ENCODE data around the gene MRPL1.

Gene MRPL1

DNA sequence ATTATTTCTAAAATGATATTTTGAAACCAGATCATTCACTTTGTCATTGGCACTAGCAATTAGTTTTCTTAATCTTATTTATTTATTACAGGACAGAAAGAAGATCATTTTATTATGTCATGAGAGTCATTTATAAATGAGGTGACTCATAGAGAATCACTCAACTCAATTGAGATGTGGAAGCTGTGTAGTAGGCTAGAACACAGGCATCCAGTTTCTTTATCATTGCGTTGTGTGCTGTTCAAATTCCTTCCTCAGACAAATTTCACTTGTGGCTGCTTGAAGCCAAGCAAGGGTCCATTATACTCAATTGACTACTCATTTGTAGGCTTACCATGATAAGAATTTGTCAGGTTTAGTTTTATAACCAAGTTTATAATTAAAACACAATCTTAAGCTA is 87.6 kb downstream of the MRPL1 start:
- in situ Hi-C loops (cut with HindIII; ENCODE audit: low sequenced_read_pairs), result no loop called here

DNA sequence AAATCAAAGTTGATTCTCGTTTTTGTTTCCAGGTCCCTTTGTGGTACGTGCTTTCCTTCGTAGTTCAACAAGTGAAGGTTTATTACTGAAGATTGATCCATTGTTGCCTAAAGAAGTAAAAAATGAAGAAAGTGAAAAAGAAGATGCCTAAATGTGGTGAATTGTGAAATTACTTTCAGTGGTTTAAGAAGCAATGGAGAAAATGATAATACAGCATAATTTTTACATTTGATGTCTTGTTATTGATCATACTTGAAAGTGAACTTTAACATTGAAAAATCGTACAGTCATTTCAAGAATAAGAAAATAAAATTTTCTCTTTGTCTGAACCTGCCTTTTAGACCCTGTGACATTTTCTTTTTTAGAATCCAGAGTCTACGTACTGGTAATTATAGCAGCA is 89.8 kb downstream of the MRPL1 start:
- in situ Hi-C loops (cut with HindIII; ENCODE audit: low sequenced_read_pairs), result no loop called here
- no peak overlapping the region for H3K4me3 ChIP-seq (ENCODE audit: low read depth, low read length)
- TF ChIP-seq, protein P1, sequence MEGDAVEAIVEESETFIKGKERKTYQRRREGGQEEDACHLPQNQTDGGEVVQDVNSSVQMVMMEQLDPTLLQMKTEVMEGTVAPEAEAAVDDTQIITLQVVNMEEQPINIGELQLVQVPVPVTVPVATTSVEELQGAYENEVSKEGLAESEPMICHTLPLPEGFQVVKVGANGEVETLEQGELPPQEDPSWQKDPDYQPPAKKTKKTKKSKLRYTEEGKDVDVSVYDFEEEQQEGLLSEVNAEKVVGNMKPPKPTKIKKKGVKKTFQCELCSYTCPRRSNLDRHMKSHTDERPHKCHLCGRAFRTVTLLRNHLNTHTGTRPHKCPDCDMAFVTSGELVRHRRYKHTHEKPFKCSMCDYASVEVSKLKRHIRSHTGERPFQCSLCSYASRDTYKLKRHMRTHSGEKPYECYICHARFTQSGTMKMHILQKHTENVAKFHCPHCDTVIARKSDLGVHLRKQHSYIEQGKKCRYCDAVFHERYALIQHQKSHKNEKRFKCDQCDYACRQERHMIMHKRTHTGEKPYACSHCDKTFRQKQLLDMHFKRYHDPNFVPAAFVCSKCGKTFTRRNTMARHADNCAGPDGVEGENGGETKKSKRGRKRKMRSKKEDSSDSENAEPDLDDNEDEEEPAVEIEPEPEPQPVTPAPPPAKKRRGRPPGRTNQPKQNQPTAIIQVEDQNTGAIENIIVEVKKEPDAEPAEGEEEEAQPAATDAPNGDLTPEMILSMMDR (IDR thresholded peaks at IDR 0.05; ENCODE audit: low read depth, low read length), result no peak
- no peak for DNase-seq (ENCODE audit: low read depth, low spot score)

More for the DNA sequence above, 87.6 kb downstream of the MRPL1 start:
- DNase-seq (ENCODE audit: low read depth, low spot score), result no peak
- no peak overlapping the region for H3K4me3 ChIP-seq (ENCODE audit: low read depth, low read length)
- TF ChIP-seq, protein P1 (IDR thresholded peaks at IDR 0.05; ENCODE audit: low read depth, low read length), result no peak

DNA sequence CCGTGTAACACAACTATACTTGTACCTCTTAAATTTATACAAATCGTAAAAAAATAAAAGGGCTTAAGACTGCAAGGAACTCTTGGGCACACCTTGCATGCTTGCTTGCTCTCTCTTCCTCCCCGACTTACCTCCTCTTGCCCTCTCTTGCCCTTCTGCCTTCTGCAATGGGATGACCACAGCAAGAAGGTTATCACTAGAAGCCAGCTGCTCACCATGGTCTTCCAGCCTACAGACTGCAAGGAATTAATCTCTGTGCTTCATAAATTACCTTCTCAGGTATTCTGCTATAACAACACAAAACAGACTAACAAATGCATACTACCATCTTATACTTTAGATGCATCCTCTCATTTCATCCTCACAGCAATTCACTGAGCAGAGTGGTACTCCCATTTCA is 92.1 kb downstream of the MRPL1 start:
- in situ Hi-C loops (cut with HindIII; ENCODE audit: low sequenced_read_pairs), result no loop called here
- no peak for DNase-seq (ENCODE audit: low read depth, low spot score)
- TF ChIP-seq, protein P1 (IDR thresholded peaks at IDR 0.05; ENCODE audit: low read depth, low read length), result no peak
- no peak overlapping the region for H3K4me3 ChIP-seq (ENCODE audit: low read depth, low read length)

DNA sequence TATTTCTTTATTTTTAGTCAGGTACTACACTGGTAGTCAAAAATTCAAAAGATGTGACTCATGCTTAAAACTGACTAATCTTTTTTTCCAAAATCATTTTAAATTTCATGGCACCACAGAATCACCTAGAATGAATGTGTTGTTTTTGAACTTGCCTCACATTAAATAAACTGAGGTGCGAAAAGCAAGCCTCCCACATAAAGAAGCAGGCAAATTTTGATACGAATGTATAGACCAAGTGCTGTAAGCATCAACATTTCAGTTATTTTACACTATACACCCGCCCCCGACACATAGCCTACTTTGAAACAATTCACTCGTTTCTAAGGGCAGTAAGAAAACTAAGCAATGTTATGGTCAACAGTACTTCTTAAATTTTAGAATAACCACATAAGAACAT is 94.3 kb downstream of the MRPL1 start:
- no peak overlapping the region for H3K4me3 ChIP-seq (ENCODE audit: low read depth, low read length)
- in situ Hi-C loops (cut with HindIII; ENCODE audit: low sequenced_read_pairs), result no loop called here
- TF ChIP-seq, protein P1 (IDR thresholded peaks at IDR 0.05; ENCODE audit: low read depth, low read length), result no peak

DNA sequence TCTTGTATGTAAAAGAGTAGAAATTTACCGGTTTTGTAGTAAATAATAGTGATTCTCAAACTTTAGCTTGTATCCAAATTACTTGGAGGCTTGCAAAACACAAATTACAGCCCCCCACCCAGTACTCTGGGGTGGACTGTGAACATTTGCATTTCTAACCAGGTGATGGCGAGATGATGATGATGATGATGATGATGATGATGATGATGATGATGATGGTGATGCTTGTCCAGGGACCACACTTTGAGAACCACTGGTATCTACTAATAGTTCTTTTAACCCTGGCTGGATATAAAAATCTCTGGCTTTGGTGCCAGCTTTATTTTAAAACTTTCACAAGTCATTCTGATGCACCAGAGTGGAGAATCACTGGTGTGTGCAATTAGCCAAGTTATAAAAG is 96.3 kb downstream of the MRPL1 start:
- DNase-seq (ENCODE audit: low read depth, low spot score), result no peak
- TF ChIP-seq, protein P1 (IDR thresholded peaks at IDR 0.05; ENCODE audit: low read depth, low read length), result no peak
- in situ Hi-C loops (cut with HindIII; ENCODE audit: low sequenced_read_pairs), result no loop called here
- no peak overlapping the region for H3K4me3 ChIP-seq (ENCODE audit: low read depth, low read length)

More for the DNA sequence above, 94.3 kb downstream of the MRPL1 start:
- DNase-seq (ENCODE audit: low read depth, low spot score), result no peak

DNA sequence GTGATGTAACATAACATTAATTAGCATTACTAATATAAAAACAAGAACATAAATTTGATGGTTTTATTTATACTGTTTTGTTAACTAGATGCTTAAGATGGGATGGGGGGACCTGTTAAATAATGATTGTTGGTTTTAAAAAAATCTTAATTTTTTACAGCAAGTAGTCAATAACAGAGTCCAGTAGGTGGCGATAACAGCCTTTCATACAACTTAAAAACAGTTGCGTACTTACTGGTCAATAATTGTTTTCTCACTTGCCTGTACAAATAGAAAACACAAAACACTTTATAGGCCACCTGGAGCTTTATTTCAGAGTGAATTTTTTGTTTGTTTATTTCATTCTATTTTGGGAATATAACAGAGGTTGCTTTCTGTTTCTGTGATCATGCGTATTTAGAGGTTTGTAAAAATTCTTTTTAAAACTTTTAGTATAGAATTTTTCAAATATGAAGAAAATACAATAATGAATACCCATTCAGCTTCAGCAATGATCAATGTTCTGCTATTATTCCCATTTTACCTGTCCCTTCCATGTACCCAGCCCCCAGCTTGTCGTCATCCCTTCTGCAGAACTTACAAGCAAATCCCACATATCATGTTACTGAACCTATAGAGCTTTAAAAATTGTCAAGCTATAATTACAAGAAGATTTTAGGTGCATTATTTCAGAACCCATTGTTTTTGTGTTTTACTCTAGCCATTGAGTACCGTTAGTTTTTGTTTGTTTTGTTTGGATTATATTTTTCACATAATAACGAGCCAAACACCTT is 97.1 kb downstream of the MRPL1 start:
- DNase-seq (ENCODE audit: low read depth, low spot score), result peak; percentile 63
- H3K4me3 ChIP-seq (ENCODE audit: low read depth, low read length), result no peak overlapping the region
- TF ChIP-seq, protein P1 (IDR thresholded peaks at IDR 0.05; ENCODE audit: low read depth, low read length), result peak; percentile 58
- in situ Hi-C loops (cut with HindIII; ENCODE audit: low sequenced_read_pairs), result no loop called here

Data from astrocyte of the spinal cord (primary cell).